ENCODE measurements around the gene GPR27.

Gene GPR27, protein sequence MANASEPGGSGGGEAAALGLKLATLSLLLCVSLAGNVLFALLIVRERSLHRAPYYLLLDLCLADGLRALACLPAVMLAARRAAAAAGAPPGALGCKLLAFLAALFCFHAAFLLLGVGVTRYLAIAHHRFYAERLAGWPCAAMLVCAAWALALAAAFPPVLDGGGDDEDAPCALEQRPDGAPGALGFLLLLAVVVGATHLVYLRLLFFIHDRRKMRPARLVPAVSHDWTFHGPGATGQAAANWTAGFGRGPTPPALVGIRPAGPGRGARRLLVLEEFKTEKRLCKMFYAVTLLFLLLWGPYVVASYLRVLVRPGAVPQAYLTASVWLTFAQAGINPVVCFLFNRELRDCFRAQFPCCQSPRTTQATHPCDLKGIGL

DNA sequence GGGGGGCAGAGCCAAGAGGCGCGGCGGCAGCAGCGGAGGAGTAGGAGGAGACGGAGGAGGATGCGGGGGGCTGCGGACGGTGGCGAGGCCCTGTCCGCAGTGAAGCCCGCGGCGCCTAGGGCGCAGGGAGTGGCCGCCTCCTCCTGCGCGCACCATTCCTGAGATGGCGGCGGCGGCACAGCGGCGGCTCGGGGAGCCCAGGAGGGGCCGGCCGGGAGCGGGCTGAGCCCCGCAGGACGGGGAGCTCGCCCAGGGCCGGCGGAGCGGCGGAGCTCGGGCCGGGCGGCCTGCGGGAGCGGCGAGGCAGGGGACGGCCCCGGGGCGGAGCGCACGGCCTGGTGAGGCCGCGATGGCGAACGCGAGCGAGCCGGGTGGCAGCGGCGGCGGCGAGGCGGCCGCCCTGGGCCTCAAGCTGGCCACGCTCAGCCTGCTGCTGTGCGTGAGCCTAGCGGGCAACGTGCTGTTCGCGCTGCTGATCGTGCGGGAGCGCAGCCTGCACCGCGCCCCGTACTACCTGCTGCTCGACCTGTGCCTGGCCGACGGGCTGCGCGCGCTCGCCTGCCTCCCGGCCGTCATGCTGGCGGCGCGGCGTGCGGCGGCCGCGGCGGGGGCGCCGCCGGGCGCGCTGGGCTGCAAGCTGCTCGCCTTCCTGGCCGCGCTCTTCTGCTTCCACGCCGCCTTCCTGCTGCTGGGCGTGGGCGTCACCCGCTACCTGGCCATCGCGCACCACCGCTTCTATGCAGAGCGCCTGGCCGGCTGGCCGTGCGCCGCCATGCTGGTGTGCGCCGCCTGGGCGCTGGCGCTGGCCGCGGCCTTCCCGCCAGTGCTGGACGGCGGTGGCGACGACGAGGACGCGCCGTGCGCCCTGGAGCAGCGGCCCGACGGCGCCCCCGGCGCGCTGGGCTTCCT, at the start of gene GPR27:
Gene GPR27, plus strand, starts transcription at position 155 of the 909 bp plus-strand sequence. Its CDS starts 195 bp downstream, at position 350.
- peak; percentile 5 for DNase-seq

DNA sequence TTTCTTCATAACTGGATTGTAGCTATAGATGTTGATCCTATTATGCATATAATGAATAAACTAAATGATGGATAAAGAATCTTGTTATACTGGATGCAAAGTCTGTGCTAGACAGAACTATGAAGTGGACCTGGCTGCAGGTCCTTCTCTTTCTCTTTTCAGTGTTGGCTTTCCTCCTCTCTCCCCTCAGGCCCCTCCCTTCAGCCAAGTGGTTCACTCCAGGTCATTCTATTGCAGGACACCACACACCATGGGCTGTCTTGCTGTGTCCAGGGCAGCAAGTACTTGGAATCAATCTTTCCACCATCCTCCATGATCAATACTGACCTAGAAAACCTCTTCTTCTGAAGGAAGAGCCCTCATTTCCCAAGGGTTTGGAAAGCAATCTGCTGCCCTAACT, 48.7 kb upstream of the GPR27 start:
- no peak for DNase-seq

- no peak for DNase-seq
These were observed 48.0 kb upstream of the GPR27 start for GRCh38 chr3:71705681-71706080.

DNA sequence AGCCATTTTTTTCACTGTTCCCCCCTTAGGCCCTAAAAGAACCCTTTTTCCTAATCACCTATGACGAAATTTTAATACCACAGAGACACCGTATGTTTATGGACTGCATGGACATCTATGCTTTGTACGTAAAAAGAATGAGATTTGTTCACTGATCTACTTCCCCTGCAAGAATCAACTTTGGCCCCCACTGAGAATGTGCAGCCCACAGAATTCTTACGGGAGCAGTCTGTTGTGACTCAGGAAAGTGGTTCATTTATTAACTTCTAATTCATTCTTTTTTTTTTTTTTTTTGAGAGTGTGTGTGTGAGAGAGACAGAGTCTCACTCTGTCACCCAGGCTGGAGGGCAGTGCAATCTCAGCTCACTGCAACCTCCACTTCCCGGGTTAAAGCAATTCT, 46.1 kb upstream of the GPR27 start:
- no peak for DNase-seq

- DNase-seq: no peak
These were observed 45.1 kb upstream of the GPR27 start for GRCh38 chr3:71708476-71709105.

DNA sequence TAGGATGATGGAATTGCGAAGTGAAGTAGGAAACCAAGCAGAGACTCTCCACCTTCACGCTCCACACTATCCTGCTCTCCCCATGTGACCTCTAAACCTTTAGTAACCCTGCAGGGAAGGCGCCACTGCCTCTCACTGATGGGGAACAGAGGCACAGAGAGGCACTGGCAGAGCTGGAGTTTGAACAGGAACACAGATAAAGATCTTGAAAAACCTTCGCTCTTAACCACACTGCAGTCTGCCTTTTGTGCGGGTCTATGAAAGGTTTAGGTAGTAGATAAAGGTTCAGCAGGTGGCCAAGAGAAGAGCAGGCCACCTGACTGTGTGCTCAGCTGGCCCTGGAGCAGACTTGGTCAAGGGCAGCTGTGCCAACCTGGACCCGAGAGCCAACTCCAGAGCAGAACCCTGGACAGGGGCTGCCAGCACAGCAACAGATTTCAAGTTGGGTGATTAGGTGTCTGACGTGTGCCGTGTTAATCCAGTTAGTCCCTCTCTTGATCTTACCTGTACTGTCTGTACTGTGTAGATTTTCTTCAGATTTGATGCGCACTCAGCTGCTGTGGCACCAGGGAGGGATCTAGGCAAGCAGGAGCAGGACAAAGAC, 43.6 kb upstream of the GPR27 start:
- no peak for DNase-seq

DNA sequence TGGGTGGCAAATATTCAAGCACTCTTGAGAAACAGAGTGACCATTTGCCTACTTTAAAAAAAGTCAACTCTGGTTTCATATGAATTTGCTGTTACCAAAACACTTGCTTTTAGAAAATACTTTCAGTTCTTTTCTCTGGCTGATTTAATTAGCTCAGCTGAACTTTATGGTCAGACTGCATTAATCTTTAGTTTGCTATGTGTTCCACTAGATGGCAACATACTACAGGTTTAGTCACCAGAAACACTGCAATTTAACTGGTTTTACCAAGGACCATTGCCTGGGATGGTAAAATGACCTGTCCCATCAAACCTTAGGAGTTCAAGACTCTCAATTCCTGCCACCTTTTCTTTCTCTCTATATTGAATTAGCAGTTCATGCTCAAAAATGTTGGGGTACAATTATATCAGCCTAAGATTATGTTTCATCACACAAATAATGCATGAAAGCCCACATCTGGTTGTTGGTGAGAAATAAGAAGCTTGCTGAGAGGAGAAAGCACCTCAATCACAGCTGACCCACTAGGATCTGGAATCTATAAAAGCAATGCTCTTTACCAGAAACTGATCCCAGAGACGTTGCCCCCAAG, 42.7 kb upstream of the GPR27 start:
- DNase-seq: peak; percentile 16

DNA sequence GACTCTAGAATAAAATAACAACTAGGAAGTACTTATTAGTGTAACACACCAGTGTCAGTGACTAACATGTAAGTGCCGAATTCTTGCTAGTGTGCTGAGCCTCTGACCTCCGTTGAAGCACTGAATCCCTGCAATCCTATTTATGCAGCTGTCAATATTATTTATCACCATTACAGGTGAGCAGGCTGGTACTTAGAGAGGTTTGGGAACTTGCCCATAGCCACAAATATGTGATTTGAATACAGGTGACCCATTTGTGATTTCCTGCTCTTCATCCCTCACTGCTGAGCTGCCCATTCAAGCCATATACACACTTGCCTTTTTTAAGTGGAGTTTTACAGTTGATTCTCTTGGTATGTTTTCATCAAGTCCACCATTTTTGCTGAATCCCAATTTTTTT, 40.6 kb upstream of the GPR27 start:
- no peak for DNase-seq

GRCh38 chr3:71714595-71714994, 39.1 kb upstream of the GPR27 start:
- no peak for DNase-seq

DNA sequence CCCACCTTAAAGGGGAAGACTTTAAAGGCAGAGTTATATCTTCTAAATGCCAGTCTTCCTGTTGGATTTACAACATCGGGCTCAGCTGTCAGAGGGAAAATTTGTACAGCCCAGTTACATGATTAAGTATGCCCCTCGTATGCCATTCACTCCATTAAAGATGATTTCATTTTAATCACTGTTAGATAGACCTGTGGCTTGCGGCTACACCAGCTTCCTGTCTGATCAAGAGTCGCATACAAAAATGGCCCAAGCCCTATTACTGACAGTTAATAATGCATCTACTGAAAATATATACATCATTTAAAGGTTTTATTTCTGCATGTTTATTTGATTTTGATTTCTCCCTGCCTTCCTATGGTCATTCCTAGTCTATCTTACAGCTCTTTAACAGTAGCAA, 35.6 kb upstream of the GPR27 start:
- no peak for DNase-seq

DNA sequence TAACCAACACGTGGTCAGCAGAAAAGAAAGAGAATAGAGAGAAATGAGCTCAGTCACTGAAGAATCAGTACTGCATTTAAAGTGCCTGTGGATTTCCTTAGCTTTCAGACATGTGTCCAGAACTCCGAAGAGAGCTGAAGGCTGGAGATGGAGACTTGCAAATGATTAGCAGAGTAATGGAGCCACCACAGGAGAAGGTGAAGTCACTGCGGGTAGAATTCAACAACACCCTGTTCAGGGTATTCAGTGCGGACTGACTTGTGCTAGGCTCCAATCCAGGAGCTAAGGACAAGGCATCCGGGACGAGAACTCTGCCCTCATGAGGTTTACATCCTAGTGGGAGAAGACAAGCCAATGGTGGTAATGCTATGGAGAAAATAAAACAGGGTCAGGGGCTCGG, 32.7 kb upstream of the GPR27 start:
- DNase-seq: no peak

DNA sequence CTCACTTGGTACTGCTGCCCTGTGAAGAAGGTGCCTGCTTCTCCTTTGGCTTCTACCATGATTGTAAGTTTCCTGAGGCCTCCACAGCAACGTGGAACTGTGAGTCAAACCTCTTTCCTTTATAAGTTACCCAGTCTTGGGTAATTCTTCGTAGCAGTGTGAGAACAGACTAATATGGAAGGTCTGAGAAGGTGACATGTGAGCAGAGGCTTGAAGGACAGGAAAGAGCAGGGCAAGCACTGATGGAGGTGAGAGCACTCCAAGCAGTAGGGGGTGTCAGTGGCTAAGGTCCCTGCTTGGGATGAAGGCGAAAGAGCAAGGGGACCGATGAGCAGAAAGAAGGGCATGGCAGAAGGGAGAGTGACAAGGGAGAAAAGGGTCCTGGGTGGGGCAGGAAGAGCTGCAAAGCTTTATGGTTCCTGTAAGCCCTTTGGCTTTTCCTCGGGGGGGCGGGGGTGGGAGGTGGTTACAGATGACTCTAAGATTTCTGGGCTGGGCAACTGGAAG, 32.0 kb upstream of the GPR27 start:
- DNase-seq: no peak

DNA sequence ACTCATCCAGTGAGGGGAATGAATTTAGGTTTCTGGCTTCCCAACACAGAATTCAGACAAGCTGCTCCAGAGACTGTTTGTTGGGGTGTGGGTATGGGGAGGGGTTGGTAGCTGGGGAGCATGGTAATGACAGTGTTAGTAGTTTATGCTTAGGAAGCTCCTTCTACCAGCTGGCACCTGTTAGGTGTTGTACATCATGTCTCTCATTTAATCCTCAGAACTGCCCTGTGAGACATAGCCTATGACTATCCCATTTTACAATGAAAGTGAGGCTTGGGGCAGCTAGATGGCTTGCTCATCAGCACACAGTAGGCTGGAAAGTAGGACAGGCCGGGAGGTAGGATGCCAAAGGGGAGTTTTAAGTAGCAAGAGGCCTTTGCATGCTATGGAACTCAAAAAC, 31.0 kb upstream of the GPR27 start:
- DNase-seq: no peak

GRCh38 chr3:71723452-71724170, 30.0 kb upstream of the GPR27 start:
- no peak for DNase-seq

- no peak for DNase-seq
These were observed 29.5 kb upstream of the GPR27 start for GRCh38 chr3:71724171-71724453.

- DNase-seq: no peak
These were observed 28.9 kb upstream of the GPR27 start for GRCh38 chr3:71724584-71725270.

DNA sequence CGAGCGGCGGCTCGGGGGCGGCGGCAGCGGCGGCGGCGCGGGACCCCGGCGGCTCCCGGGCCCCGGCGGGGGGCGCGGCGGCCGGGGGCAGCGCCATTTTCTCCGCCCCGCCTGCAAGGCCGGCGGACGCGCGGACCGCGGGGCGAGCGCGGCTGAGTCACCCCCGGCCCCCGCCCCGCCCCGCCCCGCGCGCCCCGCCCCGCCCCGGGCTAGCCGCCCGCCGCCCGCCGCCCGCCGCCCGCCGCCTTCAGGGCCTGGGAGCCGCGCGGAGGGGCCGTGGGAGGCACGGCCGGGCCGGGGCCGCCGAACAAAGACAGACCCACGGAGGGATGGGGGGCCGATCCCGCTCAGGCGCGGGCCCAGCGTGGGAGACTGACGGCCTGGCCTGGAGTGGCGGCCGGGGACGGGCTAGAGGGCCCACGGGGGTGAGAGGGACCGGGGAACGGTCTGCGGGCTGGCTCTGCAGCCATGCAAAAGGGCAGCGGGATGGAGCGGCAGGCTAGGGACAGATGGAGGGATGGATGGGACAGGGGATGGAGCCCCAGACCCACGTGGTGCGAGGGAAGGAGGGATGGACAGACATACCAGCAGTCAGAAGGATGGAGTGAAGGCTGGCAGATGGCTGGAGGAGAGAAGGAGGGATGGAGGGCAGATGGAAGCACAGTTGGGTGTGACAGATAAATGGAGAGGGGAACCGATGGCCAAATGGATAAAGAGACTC, 28.2 kb upstream of the GPR27 start, which contains the start of gene EIF4E3:
Gene EIF4E3, minus strand, starts transcription at position 132 of the 721 bp plus-strand sequence. Its CDS starts 35 bp downstream, at position 97.
- DNase-seq: no peak

DNA sequence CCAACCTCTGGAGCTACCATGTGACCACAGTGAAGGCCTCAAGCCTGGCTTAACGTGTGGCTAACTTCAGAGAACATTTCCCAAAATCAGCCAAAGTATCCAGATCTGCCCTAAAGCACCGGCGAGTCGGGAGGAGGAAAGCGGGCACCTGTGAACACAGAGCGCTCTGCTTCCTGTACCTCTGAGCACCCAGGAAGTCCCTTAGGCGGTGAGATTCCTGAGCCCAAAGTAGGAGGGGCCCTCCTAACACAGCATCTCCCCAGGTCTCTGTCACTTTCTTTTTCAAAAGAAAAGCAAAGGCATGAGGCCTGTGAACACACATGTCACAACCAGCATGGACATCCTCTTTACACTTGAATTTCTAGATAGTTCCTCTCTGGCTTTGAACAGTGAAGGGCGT, 27.5 kb upstream of the GPR27 start:
- DNase-seq: no peak

GRCh38 chr3:71728632-71729342, 24.9 kb upstream of the GPR27 start:
- no peak for DNase-seq

DNA sequence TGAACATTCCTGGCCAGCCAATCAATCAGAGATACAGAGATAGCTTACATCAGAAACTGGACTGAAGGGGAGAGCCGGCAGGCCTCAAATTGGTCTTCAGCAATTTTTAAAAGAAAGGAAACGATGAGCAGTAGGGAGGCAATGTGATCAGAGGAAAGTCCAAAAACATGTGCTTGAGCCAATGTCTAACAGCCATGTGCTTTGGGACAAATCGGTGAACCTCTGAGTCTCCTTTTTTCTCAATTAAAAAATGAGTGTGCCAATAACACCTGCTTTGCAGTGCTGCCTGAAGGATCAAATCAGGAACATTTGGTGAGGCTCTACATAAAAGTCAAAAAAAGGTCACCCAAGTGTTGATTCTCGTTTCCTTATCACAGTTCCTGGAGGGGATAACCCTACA, 21.0 kb upstream of the GPR27 start:
- no peak for DNase-seq
